GM12872 (cell line): ENCODE data around the gene KIF16B.

ENCODE experiments used
- CTCF ChIP-seq: IDR thresholded peaks from 3 replicates; pipeline ENCODE4 v1.5.1; 2011; ENCODE audit warnings: low read depth, mild to moderate bottlenecking, low read length, moderate library complexity; ENCODE audit not compliant: insufficient read depth

KIF16B gene

GRCh38 chr20:16589623-16590022 lies 16.4 kb upstream of the KIF16B start:
- no peak for TF ChIP-seq CTCF

GRCh38 chr20:16588241-16588640 lies 15.0 kb upstream of the KIF16B start:
- TF ChIP-seq CTCF: no peak

- no peak for TF ChIP-seq CTCF
Observed at GRCh38 chr20:16587066-16587465, 13.8 kb upstream of the KIF16B start.

GRCh38 chr20:16583474-16583873 lies 10.2 kb upstream of the KIF16B start:
- no peak for TF ChIP-seq CTCF

- no peak for TF ChIP-seq CTCF
Observed at GRCh38 chr20:16581241-16581640, 8.0 kb upstream of the KIF16B start.

- TF ChIP-seq CTCF: no peak
Observed at GRCh38 chr20:16580620-16581019, 7.4 kb upstream of the KIF16B start.

GRCh38 chr20:16580147-16580546 lies 6.9 kb upstream of the KIF16B start:
- no peak for TF ChIP-seq CTCF

GRCh38 chr20:16576219-16576618 lies 3.0 kb upstream of the KIF16B start:
- TF ChIP-seq CTCF: no peak
